Stimulated activated CD8-positive, alpha-beta memory T cell treated with anti-CD3 and anti-CD28 coated beads, Interleukin-7, amount 100 ng/mL, for 48 hours (primary cell): ENCODE results near the gene CRTC3.

Experiments used
- DNase-seq, 2 donors: peaks; one replicate each; pipeline ENCODE4 v3.0.0-alpha.2; 2020; ENCODE audit warnings: low read depth in 1 of 2; ENCODE audit errors: extremely low read depth in 1 of 2

CRTC3 gene

GRCh38 chr15:90591524-90591923 lies 61.8 kb downstream of the CRTC3 start:
- DNase-seq = no peak

DNA sequence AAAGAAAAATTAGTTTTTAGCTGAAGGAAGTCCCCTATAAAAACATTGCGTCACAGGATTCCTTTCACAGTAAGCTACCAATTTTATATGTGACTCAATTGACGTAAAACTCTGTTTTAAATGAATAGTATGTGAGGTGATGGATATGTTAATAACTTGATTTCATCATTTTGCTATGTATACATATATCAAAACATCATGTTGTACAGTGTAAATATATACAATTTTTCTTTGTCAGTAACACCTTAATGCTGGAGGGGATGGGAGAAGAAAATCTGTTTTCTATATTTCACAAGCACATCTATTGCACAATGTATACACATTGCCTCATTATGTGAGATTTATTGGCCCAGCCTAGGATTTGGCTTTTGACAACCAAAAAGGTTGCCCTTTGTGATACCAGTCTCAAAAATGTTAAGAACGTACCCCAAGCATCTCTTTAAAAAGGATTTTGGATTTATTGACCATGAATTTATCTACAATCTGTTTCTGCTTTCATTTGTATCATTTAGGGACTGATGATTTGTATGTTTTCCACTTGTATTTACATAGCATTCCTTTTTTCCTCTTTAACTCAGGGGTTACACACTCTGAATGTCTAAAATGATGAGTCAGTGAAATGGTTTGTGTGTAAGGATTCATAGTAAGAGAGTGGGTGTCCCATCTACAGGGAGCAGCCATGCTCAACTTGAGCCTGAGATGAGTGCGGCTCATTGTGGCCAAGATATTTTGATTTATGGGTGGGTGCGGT lies 62.6 kb downstream of the CRTC3 start:
- no peak for DNase-seq

GRCh38 chr15:90593499-90594158 lies 63.9 kb downstream of the CRTC3 start:
- DNase-seq = no peak

DNA sequence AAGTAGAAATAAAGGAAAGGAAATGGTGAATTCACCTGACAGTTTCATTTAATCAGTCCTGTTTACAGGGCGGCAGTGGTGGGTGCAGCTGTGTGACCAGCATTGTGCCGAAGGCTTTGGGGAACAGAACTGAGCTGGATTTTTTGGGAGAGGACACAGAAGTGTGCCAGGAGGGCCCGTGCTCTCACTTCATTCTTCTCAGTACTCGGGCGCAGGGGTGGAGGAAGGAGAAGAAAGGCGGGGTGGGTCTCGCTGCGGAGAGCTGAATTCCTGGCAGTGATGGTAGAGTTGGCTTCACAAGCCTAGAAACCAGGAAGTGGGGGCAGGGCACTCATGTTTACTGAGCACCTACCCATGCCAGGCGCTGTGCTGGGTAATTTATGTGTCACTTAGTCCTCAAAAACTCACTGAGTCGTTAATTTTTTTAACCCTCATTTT lies 64.6 kb downstream of the CRTC3 start:
- peak; percentile 36 to 84 for DNase-seq

DNA sequence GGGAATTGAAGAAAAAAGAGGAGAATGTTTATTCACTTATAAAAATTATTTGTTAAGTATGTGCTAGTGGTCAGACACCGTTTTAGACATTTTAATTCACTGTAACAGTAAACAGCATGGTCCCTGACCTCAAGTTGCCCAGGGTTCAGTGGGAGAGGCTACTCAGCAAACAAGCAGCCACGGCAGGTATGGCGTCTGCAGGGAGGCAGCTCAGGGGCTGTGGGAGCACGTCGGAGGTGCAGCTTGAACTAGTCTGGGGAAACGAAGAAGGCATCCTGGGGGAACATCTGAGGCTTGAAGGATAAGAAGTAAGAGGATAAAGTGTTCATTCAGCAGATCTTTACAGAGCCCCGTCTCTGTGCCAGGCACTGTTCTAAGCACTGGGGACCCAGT lies 66.0 kb downstream of the CRTC3 start:
- no peak for DNase-seq

GRCh38 chr15:90596943-90597342 lies 67.2 kb downstream of the CRTC3 start:
- DNase-seq = no peak

GRCh38 chr15:90597577-90597976 lies 67.9 kb downstream of the CRTC3 start:
- no peak for DNase-seq

DNA sequence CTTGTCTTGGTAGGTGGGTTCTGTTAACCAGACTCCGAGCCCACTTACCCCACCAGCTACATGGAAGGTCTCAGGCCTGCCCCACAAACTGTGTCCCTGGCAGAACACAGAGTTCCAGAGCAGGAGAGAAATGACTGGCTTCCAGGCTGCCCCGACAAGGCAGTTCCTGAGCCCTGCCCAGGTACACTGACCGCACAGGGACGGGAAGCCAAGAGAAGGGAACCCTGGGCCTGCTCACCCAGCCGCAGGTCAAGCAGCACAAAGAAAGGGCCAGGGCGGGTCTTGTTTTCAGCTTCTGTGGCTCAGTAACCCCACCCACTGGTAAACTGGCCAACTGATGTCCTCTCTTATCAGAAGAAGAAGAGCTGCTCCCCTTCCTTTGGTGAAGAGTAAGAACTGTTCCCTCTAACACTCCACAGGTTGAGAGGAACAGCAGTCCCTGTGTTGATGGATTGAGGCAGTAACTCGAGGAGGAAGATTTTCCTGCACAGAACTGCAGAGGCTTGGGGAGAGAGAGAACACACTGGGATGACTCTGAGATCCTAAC lies 68.4 kb downstream of the CRTC3 start:
- DNase-seq = no peak

DNA sequence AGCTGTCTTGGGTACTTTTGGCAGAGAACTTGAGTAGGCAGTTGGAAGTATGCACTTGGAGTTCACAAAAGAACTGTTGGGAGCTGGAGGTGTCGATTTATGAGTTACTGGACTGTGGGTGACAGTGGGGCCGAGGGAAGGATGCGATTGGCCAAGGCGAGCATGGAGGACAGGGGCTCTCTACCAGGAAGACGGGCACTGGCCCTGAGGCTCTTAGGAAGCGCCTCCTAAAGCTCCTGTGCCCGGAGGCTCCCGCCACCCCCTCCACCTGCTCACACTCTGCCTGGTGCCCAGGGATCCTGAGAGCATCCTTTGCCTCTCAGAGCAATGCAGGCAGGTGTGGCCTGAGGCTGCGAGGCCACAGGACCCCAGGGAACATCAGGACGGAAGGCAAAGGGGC lies 69.0 kb downstream of the CRTC3 start:
- DNase-seq = no peak

- DNase-seq = no peak
Observed at GRCh38 chr15:90599116-90599515, 69.4 kb downstream of the CRTC3 start.

- no peak for DNase-seq
Observed at GRCh38 chr15:90599644-90600043, 69.9 kb downstream of the CRTC3 start.

DNA sequence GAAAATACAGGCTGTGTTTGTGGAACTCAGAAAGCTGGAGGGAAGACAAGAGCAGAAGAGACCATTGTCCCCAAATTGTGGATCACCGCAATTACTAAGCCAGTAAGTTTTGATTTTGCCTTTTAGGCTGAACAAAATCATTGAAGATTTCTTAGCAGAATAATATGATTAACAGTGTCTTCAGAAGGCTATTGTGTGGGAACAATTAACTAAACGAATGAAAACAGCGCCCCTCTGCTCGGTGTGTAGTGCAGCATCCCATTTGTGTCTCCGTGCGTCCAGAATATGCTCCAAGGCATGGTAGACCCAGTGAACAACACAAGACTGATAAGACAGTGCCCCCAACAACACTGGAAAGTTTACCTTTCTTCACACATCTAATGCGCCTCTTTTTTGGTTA lies 71.2 kb downstream of the CRTC3 start:
- DNase-seq = no peak

DNA sequence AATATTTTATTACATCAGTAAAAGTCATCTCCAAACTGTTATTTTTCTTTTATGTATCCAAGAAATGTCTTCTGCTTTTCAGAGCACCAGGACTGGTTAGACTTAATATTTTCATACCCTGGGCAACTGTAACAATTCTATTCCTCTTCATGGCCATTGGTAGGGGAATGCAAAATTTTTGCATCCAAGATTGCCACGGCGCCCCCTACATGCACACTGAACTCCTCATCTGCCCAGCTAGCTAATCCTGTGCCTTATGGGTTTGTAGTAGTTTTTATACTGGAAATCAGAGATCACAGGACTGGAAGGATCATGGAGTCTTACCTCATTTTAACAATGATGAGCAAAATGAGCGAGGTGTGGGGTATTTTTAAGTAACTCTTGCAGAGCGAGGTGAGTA lies 74.2 kb downstream of the CRTC3 start:
- DNase-seq = peak in 1 of 2 donors; percentile 17

DNA sequence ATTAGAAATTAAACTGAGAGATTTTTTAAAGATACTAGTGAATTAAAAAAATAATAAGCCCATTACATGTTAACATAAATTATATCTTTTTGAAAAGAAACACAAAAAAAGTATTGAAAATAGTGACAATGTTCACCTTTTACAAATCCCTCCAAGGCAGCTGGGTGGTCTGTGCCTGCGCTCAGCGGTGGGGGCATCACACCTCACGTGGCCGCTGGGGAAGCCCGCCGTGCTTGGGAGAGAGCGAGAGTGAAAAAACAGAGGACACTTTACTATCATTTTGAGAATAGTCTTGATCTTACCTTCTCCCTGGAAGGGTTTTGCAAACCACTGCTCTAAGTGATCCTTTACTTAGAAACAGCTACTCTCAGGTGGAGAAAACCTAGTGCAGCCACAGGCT lies 76.9 kb downstream of the CRTC3 start:
- no peak for DNase-seq

GRCh38 chr15:90607361-90607760 lies 77.6 kb downstream of the CRTC3 start:
- DNase-seq = no peak

GRCh38 chr15:90609242-90610180 lies 79.8 kb downstream of the CRTC3 start:
- no peak for DNase-seq

DNA sequence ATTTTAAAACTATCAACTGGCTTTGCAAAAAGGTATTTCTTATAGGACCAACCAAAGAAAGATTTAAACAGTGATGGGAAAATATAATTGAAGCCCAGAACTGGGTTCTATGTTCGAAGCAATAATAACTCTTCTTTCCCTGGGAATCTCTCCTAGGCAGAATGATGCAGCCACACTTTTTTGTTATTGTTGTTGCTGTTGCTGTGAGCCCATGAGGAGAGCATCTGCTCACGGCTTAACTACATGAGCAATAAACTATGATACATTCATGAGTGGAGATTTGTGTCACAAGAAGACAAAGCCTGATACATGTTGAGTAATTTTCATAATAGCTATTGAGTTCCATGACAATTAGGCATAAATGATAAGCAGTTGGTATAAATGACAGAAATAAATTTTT lies 80.5 kb downstream of the CRTC3 start:
- DNase-seq = no peak

DNA sequence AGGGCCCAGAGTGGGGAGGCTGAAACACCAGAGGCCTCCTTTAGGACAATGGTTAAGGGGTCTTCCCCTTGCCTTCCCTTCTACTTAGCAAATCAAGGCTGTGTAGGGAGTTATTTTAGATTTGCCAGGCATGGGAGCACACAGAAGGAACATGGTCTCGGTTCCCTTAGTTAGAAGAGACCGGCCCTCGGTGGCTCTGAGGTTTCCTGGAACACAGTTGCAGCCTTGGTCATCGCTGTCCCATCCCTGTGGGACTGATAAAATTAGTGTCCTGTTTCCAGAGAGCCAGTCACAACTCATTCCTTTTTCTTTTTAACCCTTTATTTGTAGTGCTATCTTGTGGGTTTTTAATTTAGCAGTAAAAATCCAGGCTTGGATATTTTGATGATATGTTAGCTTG lies 81.4 kb downstream of the CRTC3 start:
- no peak for DNase-seq

- no peak for DNase-seq
Observed at GRCh38 chr15:90617171-90617570, 87.4 kb downstream of the CRTC3 start.

DNA sequence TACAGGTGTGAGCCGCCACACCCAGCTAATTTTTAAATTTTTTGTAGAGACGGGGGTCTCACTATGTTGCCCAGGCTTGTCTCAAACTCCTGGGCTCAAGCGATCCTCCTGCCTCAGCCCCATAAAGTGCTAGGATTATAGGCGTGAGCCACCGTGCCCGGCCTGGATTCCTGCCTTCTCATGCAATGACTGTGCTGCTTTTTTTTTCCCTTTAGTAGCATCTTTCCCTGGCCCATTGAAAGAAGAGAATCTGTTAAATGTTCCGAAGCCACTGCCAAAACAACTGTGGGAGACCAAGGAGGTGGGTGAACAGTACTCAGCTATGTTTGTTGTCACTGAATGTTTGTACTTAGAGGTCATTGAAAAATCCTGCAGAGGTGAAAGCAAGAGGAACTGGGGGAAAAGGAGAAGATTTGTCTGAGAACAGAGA lies 88.0 kb downstream of the CRTC3 start:
- DNase-seq = no peak
